OCI-LY1 (cell line): ENCODE results near the gene AGFG2.

Experiments used
- CTCF ChIP-seq: fragments of 200-600 bp; sonication (generic), shearing (Covaris generic); IDR thresholded peaks from 2 replicates; pipeline ENCODE4 v1.5.1; 2017; ENCODE audit warnings: mild to moderate bottlenecking, antibody characterized with exemption, low read length, moderate library complexity, mixed read lengths
- EZH2 ChIP-seq: fragments of 200-600 bp; sonication (generic), shearing (Covaris generic); IDR thresholded peaks from 2 replicates; pipeline ENCODE4 v1.8.0; 2017; ENCODE audit warnings: borderline replicate concordance, mixed run types, mild to moderate bottlenecking, antibody characterized with exemption, low read length, moderate library complexity, mixed read lengths

- TF ChIP-seq CTCF (no peak), EZH2 (no peak)
These were observed 35.6 kb downstream of the AGFG2 start for GRCh38 chr7:100574362-100575205.
